GM21737 (cell line): ENCODE results near the gene AGTR2.
"Not testable (repeated sequence)": the region's sequence is repeated elsewhere in the genome, so short reads cannot be mapped to it uniquely, and the experiment has no call there.

ENCODE experiments used
- ATAC-seq: cut with Tn5 transposase; IDR thresholded peaks from one replicate; pipeline ENCODE4 v1.9.1; 2021; ENCODE audit warnings: mild to moderate bottlenecking, moderate library complexity; ENCODE audit not compliant: unreplicated experiment

Gene AGTR2

GRCh38 chrX:116170511-116170910, at the start of gene AGTR2:
Gene AGTR2 (plus strand): TSS chrX:116170744. CDS start chrX:116172281, 1,537 bp downstream.
- no peak for ATAC-seq

GRCh38 chrX:116135277-116135676, 35.3 kb upstream of the AGTR2 start:
- ATAC-seq = no peak

GRCh38 chrX:116141270-116141669, 29.3 kb upstream of the AGTR2 start:
- ATAC-seq = not testable (repeated sequence)

GRCh38 chrX:116142976-116143375, 27.6 kb upstream of the AGTR2 start:
- ATAC-seq = no peak

- ATAC-seq = no peak
Measured at GRCh38 chrX:116172976-116173375, 2.4 kb downstream of the AGTR2 start.

- ATAC-seq = no peak
Measured at GRCh38 chrX:116181300-116181699, 10.8 kb downstream of the AGTR2 start.

- no peak for ATAC-seq
Measured at GRCh38 chrX:116185163-116185562, 14.6 kb downstream of the AGTR2 start.

GRCh38 chrX:116194649-116195048, 24.1 kb downstream of the AGTR2 start:
- no peak for ATAC-seq

- no peak for ATAC-seq
Measured at GRCh38 chrX:116198235-116198634, 27.7 kb downstream of the AGTR2 start.

- ATAC-seq = no peak
Measured at GRCh38 chrX:116198810-116199209, 28.3 kb downstream of the AGTR2 start.

- no peak for ATAC-seq
Measured at GRCh38 chrX:116204932-116205331, 34.4 kb downstream of the AGTR2 start.

- no peak for ATAC-seq
Measured at GRCh38 chrX:116213262-116213661, 42.7 kb downstream of the AGTR2 start.

GRCh38 chrX:116217080-116217479, 46.5 kb downstream of the AGTR2 start:
- ATAC-seq = not testable (repeated sequence)
